ENCODE measurements around the gene VWC2. TPM values are rescaled to one million over a fixed set of nuclear protein-coding genes. Genes with fewer than 3 reads are reported as not detected.

The VWC2 gene
- total and polyA plus RNA-seq, 2 donors (not counting 1 experiment from before 2014, with no cell fraction given): not detected

- H2AFZ ChIP-seq (ENCODE audit: low read length): no peak overlapping the region
- no peaks in the 10 kb centered on the region for H3K36me3 ChIP-seq (ENCODE audit: control insufficient read depth, insufficient read depth, low read length)
- no peak for DNase-seq (ENCODE audit: low read depth in 2 of 2)
- no peak overlapping the region for H3K4me2 ChIP-seq (ENCODE audit: extremely low read depth, insufficient read depth, low read length)
- H3K27ac ChIP-seq (ENCODE audit: insufficient read depth, low read length): no peak overlapping the region
- H3K4me3 ChIP-seq (replicated peaks in 1 of 4; ENCODE audit: control extremely low read depth in 1 of 4, insufficient read depth in 1 of 4, low read depth in 3 of 4, low read length in 4 of 4): no peak overlapping the region
- TF ChIP-seq EZH2 (IDR thresholded peaks at IDR 0.05; ENCODE audit: low read length, missing control alignments): no peak
- TF ChIP-seq CTCF (conservative IDR thresholded peaks at IDR 0.05 in 1 of 2, IDR thresholded peaks at IDR 0.05 in 1 of 2; ENCODE audit: low read depth in 1 of 2, low read length in 2 of 2): no peak
- no peaks in the 10 kb centered on the region for H4K20me1 ChIP-seq (ENCODE audit: control insufficient read depth, extremely low read depth, insufficient read depth, low read length)
- no peak overlapping the region for H3K9ac ChIP-seq (ENCODE audit: insufficient read depth, low read length)
- H3K79me2 ChIP-seq (ENCODE audit: control insufficient read depth, insufficient read depth, low read length): no peaks in the 10 kb centered on the region
- no peaks in the 10 kb centered on the region for H3K9me3 ChIP-seq (ENCODE audit: control insufficient read depth, insufficient read depth, low read depth, low read length)
- H3K4me1 ChIP-seq (ENCODE audit: control insufficient read depth, extremely low read depth, insufficient read depth, low read length): no peaks in the 10 kb centered on the region
- peaks cover 17% of the 10 kb centered on the region for H3K27me3 ChIP-seq (ENCODE audit: control insufficient read depth, insufficient read depth, low read length)
Observed at GRCh38 chr7:49772916-49773217, 571 bp upstream of the VWC2 start.

- no peak for DNase-seq (ENCODE audit: low read depth in 2 of 2)
- TF ChIP-seq CTCF (conservative IDR thresholded peaks at IDR 0.05 in 1 of 2, IDR thresholded peaks at IDR 0.05 in 1 of 2; ENCODE audit: low read depth in 1 of 2, low read length in 2 of 2): no peak
- TF ChIP-seq EZH2 (IDR thresholded peaks at IDR 0.05; ENCODE audit: low read length, missing control alignments): no peak
Observed at GRCh38 chr7:49773936-49774458, 559 bp downstream of the VWC2 start.

GRCh38 chr7:49774459-49775064 lies 1.1 kb downstream of the VWC2 start:
- no peak for TF ChIP-seq CTCF (conservative IDR thresholded peaks at IDR 0.05 in 1 of 2, IDR thresholded peaks at IDR 0.05 in 1 of 2; ENCODE audit: low read depth in 1 of 2, low read length in 2 of 2)
- TF ChIP-seq EZH2 (IDR thresholded peaks at IDR 0.05; ENCODE audit: low read length, missing control alignments): peak; percentile 51
- no peaks in the 10 kb centered on the region for H3K4me1 ChIP-seq (ENCODE audit: control insufficient read depth, extremely low read depth, insufficient read depth, low read length)
- no peak overlapping the region for H2AFZ ChIP-seq (ENCODE audit: low read length)
- DNase-seq (ENCODE audit: low read depth in 2 of 2): no peak
- peaks cover 17% of the 10 kb centered on the region for H3K27me3 ChIP-seq (ENCODE audit: control insufficient read depth, insufficient read depth, low read length)
- no peaks in the 10 kb centered on the region for H4K20me1 ChIP-seq (ENCODE audit: control insufficient read depth, extremely low read depth, insufficient read depth, low read length)
- no peaks in the 10 kb centered on the region for H3K36me3 ChIP-seq (ENCODE audit: control insufficient read depth, insufficient read depth, low read length)
- H3K9ac ChIP-seq (ENCODE audit: insufficient read depth, low read length): no peak overlapping the region
- no peak overlapping the region for H3K4me3 ChIP-seq (replicated peaks in 1 of 4; ENCODE audit: control extremely low read depth in 1 of 4, insufficient read depth in 1 of 4, low read depth in 3 of 4, low read length in 4 of 4)
- H3K79me2 ChIP-seq (ENCODE audit: control insufficient read depth, insufficient read depth, low read length): no peaks in the 10 kb centered on the region
- H3K4me2 ChIP-seq (ENCODE audit: extremely low read depth, insufficient read depth, low read length): no peak overlapping the region
- no peak overlapping the region for H3K27ac ChIP-seq (ENCODE audit: insufficient read depth, low read length)
- no peaks in the 10 kb centered on the region for H3K9me3 ChIP-seq (ENCODE audit: control insufficient read depth, insufficient read depth, low read depth, low read length)

More at GRCh38 chr7:49773936-49774458, 559 bp downstream of the VWC2 start:
- no peaks in the 10 kb centered on the region for H3K4me1 ChIP-seq (ENCODE audit: control insufficient read depth, extremely low read depth, insufficient read depth, low read length)
- H3K79me2 ChIP-seq (ENCODE audit: control insufficient read depth, insufficient read depth, low read length): no peaks in the 10 kb centered on the region
- H3K27me3 ChIP-seq (ENCODE audit: control insufficient read depth, insufficient read depth, low read length): peaks cover 17% of the 10 kb centered on the region
- no peaks in the 10 kb centered on the region for H3K9me3 ChIP-seq (ENCODE audit: control insufficient read depth, insufficient read depth, low read depth, low read length)
- no peaks in the 10 kb centered on the region for H3K36me3 ChIP-seq (ENCODE audit: control insufficient read depth, insufficient read depth, low read length)
- no peak overlapping the region for H3K27ac ChIP-seq (ENCODE audit: insufficient read depth, low read length)
- H3K4me3 ChIP-seq (replicated peaks in 1 of 4; ENCODE audit: control extremely low read depth in 1 of 4, insufficient read depth in 1 of 4, low read depth in 3 of 4, low read length in 4 of 4): no peak overlapping the region
- H3K9ac ChIP-seq (ENCODE audit: insufficient read depth, low read length): no peak overlapping the region
- no peak overlapping the region for H3K4me2 ChIP-seq (ENCODE audit: extremely low read depth, insufficient read depth, low read length)
- H2AFZ ChIP-seq (ENCODE audit: low read length): no peak overlapping the region
- H4K20me1 ChIP-seq (ENCODE audit: control insufficient read depth, extremely low read depth, insufficient read depth, low read length): no peaks in the 10 kb centered on the region
